K562 (cell line): Measurements from ENCODE around the gene ITGB2. TPM values are rescaled to one million over a fixed set of nuclear protein-coding genes. Genes with fewer than 3 reads are reported as not detected.

Source experiments
- ATF1 ChIP-seq, 2 experiments: fragments of 450-650 bp in 1 of 2; IDR thresholded peaks; 2 replicates each; pipeline ENCODE4 v1.6.1; 2016; ENCODE audit warnings: missing compliant biosample characterization in 1 of 2, missing genetic modification characterization in 1 of 2
- BCOR ChIP-seq: fragments of 450-650 bp; IDR thresholded peaks from 2 replicates; pipeline ENCODE4 v1.6.1; 2016
- CHD2 ChIP-seq: IDR thresholded peaks from 2 replicates; pipeline ENCODE4 v1.6.1; 2011; ENCODE audit warnings: low read depth, low read length
- E4F1 ChIP-seq: fragments of 250-450 bp; sonication (Bioruptor Pico); IDR thresholded peaks from 2 replicates; pipeline ENCODE4 v1.5.0; 2021; ENCODE audit warnings: mild to moderate bottlenecking, borderline replicate concordance
- HDAC6 ChIP-seq: IDR thresholded peaks from 2 replicates; pipeline ENCODE4 v1.6.1; 2012; ENCODE audit warnings: low read depth, mild to moderate bottlenecking, control low read depth, inconsistent platforms, low read length, moderate library complexity
- ILF3 ChIP-seq: fragments of 450-650 bp; IDR thresholded peaks from 2 replicates; pipeline ENCODE4 v1.6.1; 2018; ENCODE audit warnings: antibody characterized with exemption, mild to moderate bottlenecking, moderate library complexity, borderline replicate concordance
- JUND ChIP-seq, 2 experiments: IDR thresholded peaks; 2 replicates in 1 of 2; 3 replicates in 1 of 2; pipeline ENCODE4 v1.6.1; 2011; ENCODE audit warnings: borderline replicate concordance in 2 of 2, low read depth in 2 of 2, low read length in 2 of 2, improper control_type of control experiment in 1 of 2, missing biosample characterization in 1 of 2, missing genetic modification characterization in 1 of 2, missing genetic modification reagents in 1 of 2
- NCOA6 ChIP-seq: fragments of 450-650 bp; IDR thresholded peaks from 2 replicates; pipeline ENCODE4 v1.6.1; 2017; ENCODE audit warnings: mild to moderate bottlenecking
- NR3C1 ChIP-seq: sonication (generic); formaldehyde crosslinking; IDR thresholded peaks from 2 replicates; pipeline ENCODE4 v1.8.1; 2022; ENCODE audit warnings: missing genetic modification reagents
- PHF20 ChIP-seq: fragments of 450-650 bp; IDR thresholded peaks from 2 replicates; pipeline ENCODE4 v1.6.1; 2018; ENCODE audit not compliant: partially characterized antibody
- RBBP5 ChIP-seq: fragments of 200-600 bp; sonication (generic); IDR thresholded peaks from 2 replicates; pipeline ENCODE4 v1.6.1; 2012; ENCODE audit warnings: borderline replicate concordance, mild to moderate bottlenecking, low read length, control low read depth, inconsistent platforms; ENCODE audit not compliant: insufficient read depth, poor library complexity, severe bottlenecking
- RERE ChIP-seq: sonication (generic); formaldehyde crosslinking; IDR thresholded peaks from 2 replicates; pipeline ENCODE4 v1.8.0; 2023; ENCODE audit warnings: missing genetic modification reagents, mild to moderate bottlenecking, borderline replicate concordance
- TRIM24 ChIP-seq, 2 experiments: fragments of 450-650 bp; IDR thresholded peaks; 2 replicates each; pipeline ENCODE4 v1.6.1; 2016
- ZBTB7A ChIP-seq: IDR thresholded peaks from 2 replicates; pipeline ENCODE4 v1.6.1; 2011; ENCODE audit warnings: low read depth, mild to moderate bottlenecking, low read length, moderate library complexity, borderline replicate concordance; ENCODE audit not compliant: control insufficient read depth
- ZMIZ1 ChIP-seq, 2 experiments: fragments of 150-350 bp in 1 of 2; IDR thresholded peaks; 2 replicates each; pipeline ENCODE4 v1.6.1; 2012 to 2016; ENCODE audit warnings: low read depth in 2 of 2, low read length in 2 of 2, mild to moderate bottlenecking in 1 of 2, moderate library complexity in 1 of 2
- ZSCAN29 ChIP-seq: fragments of 450-650 bp; IDR thresholded peaks from 2 replicates; pipeline ENCODE4 v1.6.1; 2017
- polyA plus RNA-seq, 8 experiments: library from polyadenylated mRNA; depleted of rRNA in 4 of 8; stranded (reverse) in 5 of 8; unstranded in 3 of 8; fragments of >200 nt; fragmentation: Nextera tagmentation in 2 of 8; fragmentation: Illumina TruSeq in 1 of 8; extraction: Ambion mirVana in 2 of 8; extraction: Trizol in 1 of 8; gene quantifications; 2 replicates each; pipeline versions ENCODE4 v1.2.1 to v1.2.3, GENCODE V29; 2011 to 2014; ENCODE audit warnings: inconsistent platforms in 1 of 8, missing spikeins in 1 of 8
- total RNA-seq, 7 experiments: library from RNA; depleted of rRNA in 6 of 7; stranded (reverse); fragments of >200 nt in 6 of 7; fragmentation: Illumina TruSeq in 2 of 7; extraction: Trizol in 2 of 7; gene quantifications; 2 replicates each; pipeline versions ENCODE4 v1.2.1 to v1.2.3, GENCODE V29; 2011 to 2021; ENCODE audit warnings: low replicate concordance in 1 of 7

The ITGB2 gene
- total and polyA plus RNA-seq, 9 of the 15 experiments (the other 6 are each of a cell fraction or from before 2014, with no cell fraction given): 0.07 to 1.3 (median 0.51) TPM; not detected in 2

GRCh38 chr21:44866780-44867179, 53.9 kb downstream of the ITGB2 start (continued):
- TF ChIP-seq RERE (CRISPR knock-in tag) (no peak), ZBTB7A (no peak), ZSCAN29 (no peak), E4F1 (CRISPR knock-in tag) (no peak), NCOA6 (no peak), CHD2 (no peak), PHF20 (no peak), HDAC6 (no peak), ATF1 (CRISPR knock-in tag; IDR thresholded peaks at IDR 0.05) (no peak), ATF1 (tag; IDR thresholded peaks at IDR 0.05) (no peak), JUND (IDR thresholded peaks at IDR 0.05; ENCODE audit: borderline replicate concordance, low read depth, low read length) (0 out of 2 replicates have a peak, but pooled peaks have one; percentile 6), JUND (tag; IDR thresholded peaks at IDR 0.05; ENCODE audit: borderline replicate concordance, low read depth, low read length) (no peak), NR3C1 (CRISPR knock-in tag) (no peak), RBBP5 (no peak), TRIM24 (IDR thresholded peaks at IDR 0.05) (0 out of 4 replicates have a peak, but pooled peaks of 1 of the 2 experiments have one; percentile 16), ZMIZ1 (IDR thresholded peaks at IDR 0.05; ENCODE audit: low read depth in 2 of 2, low read length in 2 of 2) (no peak), ILF3 (no peak), BCOR (no peak)
